Naive thymus-derived CD4-positive, alpha-beta T cell (primary cell): Measurements from ENCODE around the gene FXN. TPM values are rescaled to one million over a fixed set of nuclear protein-coding genes. Genes with fewer than 3 reads are reported as not detected.

ENCODE experiments used
- ATAC-seq: fragments of 150-1000 bp; cut with Tn5 transposase; 2 replicates; pipeline ENCODE4 v1.10.0; 2021; ENCODE audit warnings: mild to moderate bottlenecking, moderate library complexity
- CTCF ChIA-PET: fragments of 350-600 bp; sonication (Branson Sonifier 250); formaldehyde crosslinking; loops from one replicate; lab custom pipeline; 2021; ENCODE audit warnings: antibody characterized with exemption; lab: Charles Lee
- POLR2A ChIA-PET: fragments of 350-600 bp; sonication (Branson Sonifier 250); formaldehyde crosslinking; loops from one replicate; lab custom pipeline; 2021; ENCODE audit warnings: antibody characterized with exemption, inconsistent platforms; lab: Charles Lee
- DNase-seq, 9 donors: peaks; one replicate each; pipeline versions ENCODE4 v3.0.0 to v3.0.0-alpha.2; 2020 to 2022; ENCODE audit warnings: mixed read lengths in 1 of 9
- H3K27ac ChIP-seq: one replicate; pipeline ENCODE4 v1.7.0; 2013; ENCODE audit warnings: mild to moderate bottlenecking, low read depth, low read length, moderate library complexity
- H3K27me3 ChIP-seq, 2 donors: one replicate each; pipeline ENCODE4 v1.7.0; 2013; ENCODE audit warnings: low read length in 2 of 2, mild to moderate bottlenecking in 2 of 2, moderate library complexity in 2 of 2; ENCODE audit not compliant: control insufficient read depth in 2 of 2, insufficient read depth in 2 of 2
- H3K36me3 ChIP-seq, 3 experiments: 1 replicate in 2 of 3; 2 replicates in 1 of 3; pipeline ENCODE4 v1.7.0; 2013; ENCODE audit warnings: low read length in 3 of 3, mild to moderate bottlenecking in 3 of 3, moderate library complexity in 1 of 3; ENCODE audit not compliant: insufficient read depth in 3 of 3, control insufficient read depth in 2 of 3
- H3K4me1 ChIP-seq, 2 donors: one replicate each; pipeline ENCODE4 v1.7.0; 2013; ENCODE audit warnings: low read length in 2 of 2, mild to moderate bottlenecking in 2 of 2, moderate library complexity in 1 of 2; ENCODE audit not compliant: control insufficient read depth in 2 of 2, insufficient read depth in 2 of 2
- H3K4me3 ChIP-seq: 2 replicates; pipeline ENCODE4 v1.7.0; 2013; ENCODE audit warnings: mild to moderate bottlenecking, low read length
- H3K9me3 ChIP-seq, 3 experiments: 1 replicate in 2 of 3; 2 replicates in 1 of 3; pipeline ENCODE4 v1.7.0; 2013; ENCODE audit warnings: low read length in 3 of 3; ENCODE audit not compliant: control insufficient read depth in 2 of 3
- H3K27ac Mint-ChIP-seq, 9 donors: one replicate each; pipeline ENCODE4 v1.8.0; 2020 to 2022; ENCODE audit warnings: mixed read lengths in 9 of 9, mild to moderate bottlenecking in 8 of 9, moderate library complexity in 5 of 9, inconsistent platforms in 2 of 9
- H3K27me3 Mint-ChIP-seq, 5 donors: one replicate each; pipeline ENCODE4 v1.8.0; 2021 to 2022; ENCODE audit warnings: mixed read lengths in 5 of 5, mild to moderate bottlenecking in 1 of 5
- H3K36me3 Mint-ChIP-seq, 5 donors: one replicate each; pipeline ENCODE4 v1.8.0; 2020 to 2022; ENCODE audit warnings: mixed read lengths in 5 of 5, mild to moderate bottlenecking in 3 of 5, inconsistent platforms in 1 of 5
- H3K4me1 Mint-ChIP-seq, 7 donors: one replicate each; pipeline ENCODE4 v1.8.0; 2020 to 2022; ENCODE audit warnings: mixed read lengths in 7 of 7, mild to moderate bottlenecking in 3 of 7, inconsistent platforms in 1 of 7
- H3K4me3 Mint-ChIP-seq, 10 donors: one replicate each; pipeline ENCODE4 v1.8.0; 2020 to 2022; ENCODE audit warnings: mild to moderate bottlenecking in 10 of 10, mixed read lengths in 10 of 10, moderate library complexity in 6 of 10, inconsistent platforms in 2 of 10
- H3K9me3 Mint-ChIP-seq, 11 donors: one replicate each; pipeline ENCODE4 v1.8.0; 2020 to 2022; ENCODE audit warnings: mixed read lengths in 11 of 11, mild to moderate bottlenecking in 4 of 11, inconsistent platforms in 1 of 11, moderate library complexity in 1 of 11
- intact Hi-C, 2 donors: fragments of 100-400 bp; cut with micrococcal nuclease; formaldehyde crosslinking; loops; one replicate each; pipeline ENCODE4 v1.15.1; 2023
- polyA plus RNA-seq, 2 donors: library from polyadenylated mRNA; unstranded; fragments of 300-500 nt; fragmentation: Illumina TruSeq; gene quantifications; one replicate each; pipeline ENCODE4 v1.2.3, GENCODE V29; 2021
- total RNA-seq, 6 experiments: library from RNA in 5 of 6; stranded (reverse) in 5 of 6; gene quantifications; 1 replicate in 5 of 6; 2 replicates in 1 of 6; pipeline ENCODE4 v1.2.3 and lab custom pipeline; 2021 to 2026

Gene FXN
- total and polyA plus RNA-seq, 7 experiments from 2014 or later, result 16.7 to 84.7 (median 20.0) TPM

DNA sequence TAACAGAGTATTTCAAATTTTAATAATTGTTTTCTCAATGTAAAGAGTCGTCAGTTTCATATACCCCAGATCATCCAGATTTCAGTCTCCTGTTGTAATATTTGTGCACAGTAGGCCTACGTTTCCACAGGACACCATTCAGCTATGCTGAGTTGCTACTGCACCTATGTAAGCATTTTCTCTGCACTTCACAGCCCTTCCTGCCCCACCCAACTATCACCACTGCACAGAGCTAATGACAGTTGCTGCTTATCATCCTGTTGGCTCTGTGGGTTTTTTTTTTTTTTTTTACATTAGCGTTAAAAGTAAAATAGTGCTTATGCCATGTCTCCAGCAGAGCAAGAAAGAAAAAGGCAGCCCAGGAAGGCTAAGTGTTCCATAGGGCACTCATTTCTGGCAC lies 15.7 kb upstream of the FXN start:
- peak; percentile 97 for ATAC-seq
- Histone ChIP-seq H3K4me3 (no peak overlapping the region), H3K4me1 (peaks cover 7 to 21% of the 10 kb centered on the region in 2 donors), H3K27me3 (no peaks in the 10 kb centered on the region), H3K9me3 (no peaks in the 10 kb centered on the region), H3K36me3 (no peaks in the 10 kb centered on the region), H3K27ac (no peak overlapping the region)
- H3K27me3 Mint-ChIP-seq, result peaks cover 0 to 18% (median 3%) of the 10 kb centered on the region in 5 donors
- H3K4me1 Mint-ChIP-seq, result peaks cover 29 to 53% (median 47%) of the 10 kb centered on the region in 7 donors
- no peaks in the 10 kb centered on the region for H3K9me3 Mint-ChIP-seq
- H3K36me3 Mint-ChIP-seq, result peaks cover 0 to 2% (median 0%) of the 10 kb centered on the region in 5 donors
- DNase-seq, result peak in 7 of 9 donors; percentile 54 to 75 (median 67)
- POLR2A ChIA-PET, result interaction anchor here (0.6 to 2.1 kb wide), 8 partner anchors 9 to 1236 kb away, joined by 3 to 7 read pairs (median 4); partner anchors contain the start of gene FXN
- peak overlapping the region; percentile 52 to 83 (median 71) for H3K27ac Mint-ChIP-seq
- intact Hi-C loops, result loop anchor here (1.0 kb wide), 2 partner anchors 7 to 15 kb away; partner anchors contain the start of gene FXN (in 1 of the 2)
- CTCF ChIA-PET, result interaction anchor here (0.7 to 2.9 kb wide), 10 partner anchors 8 to 68 kb away, joined by 3 to 17 read pairs (median 6); partner anchors contain the start of gene FXN
- peak overlapping the region; percentile 27 to 87 (median 58) for H3K4me3 Mint-ChIP-seq

- Histone ChIP-seq H3K27ac (no peak overlapping the region), H3K4me1 (peaks cover 7 to 21% of the 10 kb centered on the region in 2 donors), H3K4me3 (no peak overlapping the region), H3K27me3 (no peaks in the 10 kb centered on the region), H3K9me3 (no peaks in the 10 kb centered on the region), H3K36me3 (no peaks in the 10 kb centered on the region)
- Mint-ChIP-seq H3K9me3 (no peaks in the 10 kb centered on the region), H3K4me1 (peaks cover 29 to 51% (median 47%) of the 10 kb centered on the region in 7 donors), H3K27me3 (peaks cover 0 to 17% (median 0%) of the 10 kb centered on the region in 5 donors), H3K36me3 (peaks cover 0 to 2% (median 0%) of the 10 kb centered on the region in 5 donors), H3K4me3 (peak overlapping the region in 8 of 10 donors; percentile 27 to 87 (median 63)), H3K27ac (peak overlapping the region; percentile 52 to 83 (median 74))
- ChIA-PET POLR2A (interaction anchor here (0.7 to 2.1 kb wide), 8 partner anchors 8 to 149 kb away, joined by 3 to 7 read pairs (median 4); partner anchors contain the start of gene FXN), CTCF (interaction anchor here (0.9 to 2.9 kb wide), 10 partner anchors 8 to 69 kb away, joined by 3 to 17 read pairs (median 6); partner anchors contain the start of gene FXN)
- no peak for ATAC-seq
- no peak for DNase-seq
- intact Hi-C loops, result no loop called here
Observed at GRCh38 chr9:69020301-69021145, 15.0 kb upstream of the FXN start.

DNA sequence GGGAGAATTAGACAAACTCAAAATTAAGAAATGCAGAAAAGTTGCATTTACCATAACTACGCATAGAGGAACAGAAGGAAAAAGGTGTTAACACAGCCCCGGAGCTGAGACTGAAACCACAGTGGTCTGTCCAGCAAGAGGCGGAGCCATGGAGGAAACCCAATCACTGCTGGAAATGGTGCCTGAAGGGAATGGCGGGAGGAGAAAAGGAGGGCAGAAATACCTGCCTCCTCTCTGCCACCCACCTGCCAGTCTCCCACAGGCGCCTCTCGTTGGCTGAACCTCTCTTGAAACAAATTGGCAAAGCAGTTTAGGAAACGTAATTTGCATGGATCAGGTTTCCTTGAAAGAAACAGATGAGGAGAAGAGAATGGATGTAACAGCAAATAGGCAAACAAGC lies 11.9 kb upstream of the FXN start:
- Mint-ChIP-seq H3K4me1 (peaks cover 33 to 64% (median 59%) of the 10 kb centered on the region in 7 donors), H3K36me3 (no peaks in the 10 kb centered on the region), H3K27me3 (peaks cover 0 to 12% (median 0%) of the 10 kb centered on the region in 5 donors), H3K4me3 (no peak overlapping the region), H3K27ac (peak overlapping the region in 2 of 9 donors; percentile 23 to 34), H3K9me3 (no peaks in the 10 kb centered on the region)
- POLR2A ChIA-PET, result no interaction called here
- Histone ChIP-seq H3K4me3 (no peak overlapping the region), H3K27me3 (no peaks in the 10 kb centered on the region), H3K36me3 (no peaks in the 10 kb centered on the region), H3K27ac (no peak overlapping the region), H3K4me1 (peaks cover 8 to 38% of the 10 kb centered on the region in 2 donors), H3K9me3 (no peaks in the 10 kb centered on the region)
- intact Hi-C loops, result no loop called here
- DNase-seq (no peak), ATAC-seq (no peak)
- CTCF ChIA-PET, result interaction anchor here (0.7 to 4.3 kb wide), 5 partner anchors 11 to 44 kb away, joined by 3 to 23 read pairs (median 4); partner anchors contain the start of gene FXN

GRCh38 chr9:69027355-69028097 lies 8.0 kb upstream of the FXN start:
- intact Hi-C loops, result loop anchor here (1.0 to 5.0 kb wide), 12 partner anchors 8 to 443 kb away; partner anchors contain the start of genes FXN (in 1 of the 2) and PIP5K1B (in 1 of the 2)
- peaks cover 0 to 9% (median 2%) of the 10 kb centered on the region in 11 donors for H3K9me3 Mint-ChIP-seq
- H3K36me3 Mint-ChIP-seq, result peaks cover 0 to 11% (median 0%) of the 10 kb centered on the region in 5 donors
- ATAC-seq, result peak; percentile 88
- Histone ChIP-seq H3K4me3 (no peak overlapping the region), H3K4me1 (peaks cover 9 to 37% of the 10 kb centered on the region in 2 donors), H3K27me3 (no peaks in the 10 kb centered on the region), H3K36me3 (no peaks in the 10 kb centered on the region), H3K27ac (no peak overlapping the region), H3K9me3 (no peaks in the 10 kb centered on the region)
- POLR2A ChIA-PET, result interaction anchor here (0.9 to 1.3 kb wide), 4 partner anchors 9 to 251 kb away, joined by 3 to 4 read pairs (median 4); partner anchors contain the start of gene FXN
- peaks cover 0 to 12% (median 0%) of the 10 kb centered on the region in 5 donors for H3K27me3 Mint-ChIP-seq
- peak overlapping the region in 8 of 9 donors; percentile 2 to 88 (median 62) for H3K27ac Mint-ChIP-seq
- DNase-seq, result peak in 7 of 9 donors; percentile 27 to 67 (median 61)
- peak overlapping the region in 7 of 10 donors; percentile 6 to 61 (median 31) for H3K4me3 Mint-ChIP-seq
- peaks cover 33 to 69% (median 61%) of the 10 kb centered on the region in 7 donors for H3K4me1 Mint-ChIP-seq
- CTCF ChIA-PET, result interaction anchor here (0.6 to 1.6 kb wide), 7 partner anchors 8 to 444 kb away, joined by 3 to 9 read pairs (median 4); partner anchors contain the start of gene FXN

GRCh38 chr9:69028754-69029153 lies 6.8 kb upstream of the FXN start:
- peaks cover 9 to 37% of the 10 kb centered on the region in 2 donors for H3K4me1 ChIP-seq
- peaks cover 0 to 9% (median 2%) of the 10 kb centered on the region in 11 donors for H3K9me3 Mint-ChIP-seq
- ChIA-PET CTCF (interaction anchor here (0.8 to 1.6 kb wide), 7 partner anchors 9 to 445 kb away, joined by 3 to 9 read pairs (median 3); no protein-coding TSS in a partner anchor), POLR2A (interaction anchor here (0.9 to 1.6 kb wide), 6 partner anchors 7 to 252 kb away, joined by 3 to 4 read pairs (median 4); partner anchors contain the start of gene FXN)
- H3K36me3 Mint-ChIP-seq, result peaks cover 0 to 11% (median 0%) of the 10 kb centered on the region in 5 donors
- H3K9me3 ChIP-seq, result no peaks in the 10 kb centered on the region
- H3K4me3 ChIP-seq, result no peak overlapping the region
- H3K4me3 Mint-ChIP-seq, result peak overlapping the region in 9 of 10 donors; percentile 44 to 83 (median 66)
- intact Hi-C loops, result loop anchor here (1.0 to 5.0 kb wide), 7 partner anchors 8 to 321 kb away; partner anchors contain the start of gene PIP5K1B (in 1 of the 2)
- ATAC-seq (peak; percentile 80), DNase-seq (peak in 8 of 9 donors; percentile 41 to 80 (median 76))
- H3K36me3 ChIP-seq, result no peaks in the 10 kb centered on the region
- peak overlapping the region; percentile 52 to 83 (median 74) for H3K27ac Mint-ChIP-seq
- no peaks in the 10 kb centered on the region for H3K27me3 ChIP-seq
- H3K4me1 Mint-ChIP-seq, result peaks cover 31 to 74% (median 59%) of the 10 kb centered on the region in 7 donors
- peaks cover 0 to 5% (median 0%) of the 10 kb centered on the region in 5 donors for H3K27me3 Mint-ChIP-seq
- H3K27ac ChIP-seq, result no peak overlapping the region
